ENCODE measurements around the gene KAZN.

- TF ChIP-seq CTCF (conservative IDR thresholded peaks at IDR 0.05) (no peak), EZH2 (IDR thresholded peaks at IDR 0.05; ENCODE audit: low read depth) (no peak)
Observed at GRCh38 chr1:14959059-14959694, 360.7 kb downstream of the KAZN start.
